Neural crest cell (in vitro differentiated cells): ENCODE measurements around the gene FAM237A. TPM values are rescaled to one million over a fixed set of nuclear protein-coding genes. Genes with fewer than 3 reads are reported as not detected.

Experiments
- DNase-seq: peaks from one replicate; pipeline ENCODE4 v3.0.0; 2021; ENCODE audit warnings: low read depth, mixed read lengths, low spot score
- H3K27ac Mint-ChIP-seq: one replicate; pipeline ENCODE4 v1.8.0; 2021; ENCODE audit warnings: mild to moderate bottlenecking, mixed read lengths; ENCODE audit not compliant: unreplicated experiment
- H3K27me3 Mint-ChIP-seq: 2 replicates; pipeline ENCODE4 v1.8.0; 2021; ENCODE audit warnings: low read depth, mild to moderate bottlenecking, mixed read lengths
- H3K36me3 Mint-ChIP-seq: 2 replicates; pipeline ENCODE4 v1.8.0; 2021; ENCODE audit warnings: low read depth, mild to moderate bottlenecking, mixed read lengths
- H3K4me1 Mint-ChIP-seq: 2 replicates; pipeline ENCODE4 v1.8.0; 2021; ENCODE audit warnings: mixed read lengths
- H3K4me3 Mint-ChIP-seq: one replicate; pipeline ENCODE4 v1.8.0; 2021; ENCODE audit warnings: mild to moderate bottlenecking, mixed read lengths
- H3K9me3 Mint-ChIP-seq: 2 replicates; pipeline ENCODE4 v1.8.0; 2021; ENCODE audit warnings: mixed read lengths
- CTCF ChIP-seq: fragments of 200-600 bp; sonication (generic); conservative IDR thresholded peaks from 2 replicates; pipeline ENCODE4 v1.5.0; 2021; ENCODE audit warnings: antibody characterized with exemption, mild to moderate bottlenecking
- total RNA-seq: library from RNA; stranded (reverse); gene quantifications from 2 replicates; pipeline ENCODE4 v1.2.1, GENCODE V29; 2021

The FAM237A gene
- total RNA-seq, 1 donor from 2014 or later: not detected

GRCh38 chr2:206611736-206612135, 30.6 kb upstream of the FAM237A start:
- Mint-ChIP-seq H3K4me1 (no peaks in the 10 kb centered on the region), H3K4me3 (no peak overlapping the region), H3K27ac (no peak overlapping the region), H3K36me3 (peaks cover 3% of the 10 kb centered on the region), H3K9me3 (no peaks in the 10 kb centered on the region), H3K27me3 (no peaks in the 10 kb centered on the region)
- DNase-seq: no peak
- TF ChIP-seq CTCF: no peak

GRCh38 chr2:206614811-206615210, 27.5 kb upstream of the FAM237A start:
- peaks cover 21% of the 10 kb centered on the region for H3K4me1 Mint-ChIP-seq
- no peak for TF ChIP-seq CTCF
- H3K27ac Mint-ChIP-seq: peak overlapping the region; percentile 13
- H3K36me3 Mint-ChIP-seq: peaks cover 3% of the 10 kb centered on the region
- DNase-seq: no peak
- no peaks in the 10 kb centered on the region for H3K27me3 Mint-ChIP-seq
- H3K4me3 Mint-ChIP-seq: no peak overlapping the region
- H3K9me3 Mint-ChIP-seq: no peaks in the 10 kb centered on the region

- Mint-ChIP-seq H3K27me3 (no peaks in the 10 kb centered on the region), H3K4me3 (no peak overlapping the region), H3K9me3 (no peaks in the 10 kb centered on the region), H3K27ac (no peak overlapping the region), H3K4me1 (peaks cover 21% of the 10 kb centered on the region), H3K36me3 (peaks cover 3% of the 10 kb centered on the region)
- no peak for TF ChIP-seq CTCF
- no peak for DNase-seq
Measured at GRCh38 chr2:206615417-206616089, 26.7 kb upstream of the FAM237A start.

GRCh38 chr2:206616151-206616550, 26.1 kb upstream of the FAM237A start:
- Mint-ChIP-seq H3K4me1 (peaks cover 21% of the 10 kb centered on the region), H3K36me3 (peaks cover 3% of the 10 kb centered on the region), H3K4me3 (no peak overlapping the region), H3K27ac (no peak overlapping the region), H3K9me3 (no peaks in the 10 kb centered on the region), H3K27me3 (no peaks in the 10 kb centered on the region)
- no peak for TF ChIP-seq CTCF
- DNase-seq: no peak

GRCh38 chr2:206619011-206619410, 23.3 kb upstream of the FAM237A start:
- Mint-ChIP-seq H3K36me3 (no peaks in the 10 kb centered on the region), H3K4me3 (no peak overlapping the region), H3K4me1 (peaks cover 21% of the 10 kb centered on the region), H3K27me3 (no peaks in the 10 kb centered on the region), H3K9me3 (no peaks in the 10 kb centered on the region), H3K27ac (no peak overlapping the region)
- no peak for TF ChIP-seq CTCF
- no peak for DNase-seq
